ENCODE measurements around the gene NUAK1.

The NUAK1 gene

DNA sequence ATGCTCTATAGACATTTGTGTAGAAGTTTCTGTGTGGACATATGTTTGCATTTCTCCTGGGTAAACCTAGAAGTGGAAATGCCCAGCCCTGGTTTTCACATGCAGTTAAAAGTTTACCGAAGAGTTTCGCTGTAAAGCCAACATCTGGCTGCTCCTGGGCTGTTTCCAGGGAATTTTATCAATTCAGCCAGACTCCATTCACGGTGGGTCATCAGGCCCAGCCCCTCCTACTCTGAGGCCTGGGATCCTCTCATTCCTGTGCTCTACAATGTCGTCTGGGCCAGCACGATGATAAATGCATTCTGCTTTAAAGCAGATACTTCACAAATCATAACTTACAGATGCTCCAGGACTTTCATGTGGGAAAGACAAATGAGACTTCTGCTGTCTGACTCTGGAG lies 7.1 kb downstream of the NUAK1 start:
- no peak overlapping the region for H3K4me3 ChIP-seq (ENCODE audit: low read length)
- H3F3A ChIP-seq (ENCODE audit: control insufficient read depth, insufficient read depth) = no peaks in the 10 kb centered on the region
- TF ChIP-seq, protein P1, sequence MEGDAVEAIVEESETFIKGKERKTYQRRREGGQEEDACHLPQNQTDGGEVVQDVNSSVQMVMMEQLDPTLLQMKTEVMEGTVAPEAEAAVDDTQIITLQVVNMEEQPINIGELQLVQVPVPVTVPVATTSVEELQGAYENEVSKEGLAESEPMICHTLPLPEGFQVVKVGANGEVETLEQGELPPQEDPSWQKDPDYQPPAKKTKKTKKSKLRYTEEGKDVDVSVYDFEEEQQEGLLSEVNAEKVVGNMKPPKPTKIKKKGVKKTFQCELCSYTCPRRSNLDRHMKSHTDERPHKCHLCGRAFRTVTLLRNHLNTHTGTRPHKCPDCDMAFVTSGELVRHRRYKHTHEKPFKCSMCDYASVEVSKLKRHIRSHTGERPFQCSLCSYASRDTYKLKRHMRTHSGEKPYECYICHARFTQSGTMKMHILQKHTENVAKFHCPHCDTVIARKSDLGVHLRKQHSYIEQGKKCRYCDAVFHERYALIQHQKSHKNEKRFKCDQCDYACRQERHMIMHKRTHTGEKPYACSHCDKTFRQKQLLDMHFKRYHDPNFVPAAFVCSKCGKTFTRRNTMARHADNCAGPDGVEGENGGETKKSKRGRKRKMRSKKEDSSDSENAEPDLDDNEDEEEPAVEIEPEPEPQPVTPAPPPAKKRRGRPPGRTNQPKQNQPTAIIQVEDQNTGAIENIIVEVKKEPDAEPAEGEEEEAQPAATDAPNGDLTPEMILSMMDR (IDR thresholded peaks at IDR 0.05; ENCODE audit: low read depth, low read length, poor library complexity, severe bottlenecking) = no peak
- TF ChIP-seq EZH2phosphoT487 (IDR thresholded peaks at IDR 0.05; ENCODE audit: borderline replicate concordance, low read length) = no peak
- no peaks in the 10 kb centered on the region for H3K9me3 ChIP-seq (ENCODE audit: control insufficient read depth, insufficient read depth, low read length)
- peaks cover 8% of the 10 kb centered on the region for H3K4me1 ChIP-seq (ENCODE audit: control insufficient read depth, low read length)
- no peak overlapping the region for H3K27ac ChIP-seq (ENCODE audit: low read depth, low read length)
- no peaks in the 10 kb centered on the region for H3K36me3 ChIP-seq (ENCODE audit: control insufficient read depth, low read length)
- H3K79me2 ChIP-seq (ENCODE audit: control insufficient read depth, low read length) = no peaks in the 10 kb centered on the region
- no peaks in the 10 kb centered on the region for H4K20me1 ChIP-seq (ENCODE audit: control insufficient read depth, insufficient read depth, low read depth, low read length)
- H3K9me2 ChIP-seq (replicated peaks; ENCODE audit: control insufficient read depth, low read length) = no peaks in the 10 kb centered on the region
- peaks cover 14% of the 10 kb centered on the region for H3K27me3 ChIP-seq (ENCODE audit: control insufficient read depth, low read length)
- no peak overlapping the region for H3K4me2 ChIP-seq (ENCODE audit: low read length)

DNA sequence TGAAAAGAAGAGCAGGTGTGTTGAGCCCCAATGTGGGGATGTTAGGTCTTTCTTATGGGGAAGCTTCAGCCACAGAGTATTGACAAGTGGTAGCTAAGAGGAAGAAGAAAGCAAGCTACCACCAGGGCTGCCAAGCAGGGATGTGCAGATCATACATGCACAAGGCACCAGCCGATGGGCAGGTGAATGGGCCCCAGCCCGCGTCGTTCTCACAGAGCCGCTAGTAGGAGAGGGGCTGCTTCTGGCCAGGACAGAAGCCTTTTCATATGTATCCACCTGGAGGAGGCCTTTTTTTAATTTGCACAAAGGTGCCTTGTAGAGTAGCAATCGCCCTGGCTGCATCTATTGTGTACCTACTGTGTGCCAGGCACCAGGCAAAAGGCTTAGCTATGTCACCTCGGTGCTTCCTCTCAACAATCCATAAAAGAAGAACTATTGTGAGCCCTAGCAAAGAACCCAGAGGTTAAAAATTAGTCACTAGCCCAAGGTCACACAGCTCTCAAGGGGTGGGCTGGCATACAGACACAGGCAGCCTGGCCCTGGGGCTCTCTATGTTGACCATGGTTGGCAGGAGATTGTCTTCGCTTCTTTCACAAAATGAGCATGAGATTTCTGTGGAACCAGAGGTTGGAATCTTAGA lies 8.2 kb downstream of the NUAK1 start:
- Histone ChIP-seq H3K4me3 (ENCODE audit: low read length) (no peak overlapping the region), H3K79me2 (ENCODE audit: control insufficient read depth, low read length) (no peaks in the 10 kb centered on the region), H3K36me3 (ENCODE audit: control insufficient read depth, low read length) (no peaks in the 10 kb centered on the region), H3K4me2 (ENCODE audit: low read length) (no peak overlapping the region), H4K20me1 (ENCODE audit: control insufficient read depth, insufficient read depth, low read depth, low read length) (no peaks in the 10 kb centered on the region), H3K27me3 (ENCODE audit: control insufficient read depth, low read length) (peaks cover 4% of the 10 kb centered on the region), H3K9me2 (replicated peaks; ENCODE audit: control insufficient read depth, low read length) (no peaks in the 10 kb centered on the region), H3K4me1 (ENCODE audit: control insufficient read depth, low read length) (no peaks in the 10 kb centered on the region), H3K27ac (ENCODE audit: low read depth, low read length) (no peak overlapping the region), H3K9me3 (ENCODE audit: control insufficient read depth, insufficient read depth, low read length) (no peaks in the 10 kb centered on the region), H3F3A (ENCODE audit: control insufficient read depth, insufficient read depth) (no peaks in the 10 kb centered on the region)
- no peak for TF ChIP-seq EZH2phosphoT487 (IDR thresholded peaks at IDR 0.05; ENCODE audit: borderline replicate concordance, low read length)
- TF ChIP-seq, protein P1 (IDR thresholded peaks at IDR 0.05; ENCODE audit: low read depth, low read length, poor library complexity, severe bottlenecking) = no peak

DNA sequence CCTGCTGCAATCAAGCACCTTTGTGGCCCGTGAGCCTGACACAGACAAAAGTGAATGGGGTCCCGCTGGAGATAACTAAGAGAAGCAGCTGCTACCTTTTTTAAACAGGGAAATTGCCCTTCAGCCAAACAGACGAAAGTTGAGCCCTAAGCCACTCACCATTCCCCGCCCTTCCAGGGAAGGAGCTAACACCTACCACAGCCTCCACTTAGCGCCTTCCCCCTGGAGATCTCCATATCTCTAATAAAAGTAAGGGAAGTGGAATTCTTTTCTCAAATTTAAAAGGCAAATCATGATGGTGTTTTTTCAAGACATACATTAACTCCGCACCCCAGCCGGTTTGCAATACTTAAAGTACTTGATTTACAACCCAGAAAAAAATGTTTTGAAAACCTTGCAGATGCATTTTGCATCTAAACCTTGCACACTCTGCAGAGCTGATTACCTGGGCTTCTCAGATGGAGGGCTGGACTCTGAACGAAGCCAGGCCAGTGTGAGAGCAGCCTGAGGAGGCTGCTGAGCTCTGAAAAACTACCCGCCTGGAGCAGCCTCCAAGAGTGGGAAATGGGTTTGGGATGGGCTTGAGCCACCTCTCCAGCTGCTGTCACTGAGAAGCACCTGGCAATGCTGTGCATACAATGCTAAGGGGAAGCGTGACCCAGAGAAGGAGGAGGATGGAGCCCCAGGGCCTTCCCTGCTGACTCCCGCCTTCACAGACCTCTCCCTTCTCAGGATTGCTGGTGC lies 10.0 kb downstream of the NUAK1 start:
- no peaks in the 10 kb centered on the region for H3K9me3 ChIP-seq (ENCODE audit: control insufficient read depth, insufficient read depth, low read length)
- H3K79me2 ChIP-seq (ENCODE audit: control insufficient read depth, low read length) = no peaks in the 10 kb centered on the region
- H3F3A ChIP-seq (ENCODE audit: control insufficient read depth, insufficient read depth) = no peaks in the 10 kb centered on the region
- no peaks in the 10 kb centered on the region for H3K36me3 ChIP-seq (ENCODE audit: control insufficient read depth, low read length)
- no peak overlapping the region for H3K27ac ChIP-seq (ENCODE audit: low read depth, low read length)
- no peaks in the 10 kb centered on the region for H3K4me1 ChIP-seq (ENCODE audit: control insufficient read depth, low read length)
- no peaks in the 10 kb centered on the region for H3K27me3 ChIP-seq (ENCODE audit: control insufficient read depth, low read length)
- TF ChIP-seq, protein P1 (IDR thresholded peaks at IDR 0.05; ENCODE audit: low read depth, low read length, poor library complexity, severe bottlenecking) = no peak
- no peak for TF ChIP-seq EZH2phosphoT487 (IDR thresholded peaks at IDR 0.05; ENCODE audit: borderline replicate concordance, low read length)
- H4K20me1 ChIP-seq (ENCODE audit: control insufficient read depth, insufficient read depth, low read depth, low read length) = no peaks in the 10 kb centered on the region
- no peak overlapping the region for H3K4me3 ChIP-seq (ENCODE audit: low read length)
- no peaks in the 10 kb centered on the region for H3K9me2 ChIP-seq (replicated peaks; ENCODE audit: control insufficient read depth, low read length)
- H3K4me2 ChIP-seq (ENCODE audit: low read length) = no peak overlapping the region

All from DOHH2 (cell line).